Measurements from ENCODE around the gene GPX8. TPM values are rescaled to one million over a fixed set of nuclear protein-coding genes. Genes with fewer than 3 reads are reported as not detected.

GPX8 gene, protein sequence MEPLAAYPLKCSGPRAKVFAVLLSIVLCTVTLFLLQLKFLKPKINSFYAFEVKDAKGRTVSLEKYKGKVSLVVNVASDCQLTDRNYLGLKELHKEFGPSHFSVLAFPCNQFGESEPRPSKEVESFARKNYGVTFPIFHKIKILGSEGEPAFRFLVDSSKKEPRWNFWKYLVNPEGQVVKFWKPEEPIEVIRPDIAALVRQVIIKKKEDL
- not detected in 2 replicates for total RNA-seq

DNA sequence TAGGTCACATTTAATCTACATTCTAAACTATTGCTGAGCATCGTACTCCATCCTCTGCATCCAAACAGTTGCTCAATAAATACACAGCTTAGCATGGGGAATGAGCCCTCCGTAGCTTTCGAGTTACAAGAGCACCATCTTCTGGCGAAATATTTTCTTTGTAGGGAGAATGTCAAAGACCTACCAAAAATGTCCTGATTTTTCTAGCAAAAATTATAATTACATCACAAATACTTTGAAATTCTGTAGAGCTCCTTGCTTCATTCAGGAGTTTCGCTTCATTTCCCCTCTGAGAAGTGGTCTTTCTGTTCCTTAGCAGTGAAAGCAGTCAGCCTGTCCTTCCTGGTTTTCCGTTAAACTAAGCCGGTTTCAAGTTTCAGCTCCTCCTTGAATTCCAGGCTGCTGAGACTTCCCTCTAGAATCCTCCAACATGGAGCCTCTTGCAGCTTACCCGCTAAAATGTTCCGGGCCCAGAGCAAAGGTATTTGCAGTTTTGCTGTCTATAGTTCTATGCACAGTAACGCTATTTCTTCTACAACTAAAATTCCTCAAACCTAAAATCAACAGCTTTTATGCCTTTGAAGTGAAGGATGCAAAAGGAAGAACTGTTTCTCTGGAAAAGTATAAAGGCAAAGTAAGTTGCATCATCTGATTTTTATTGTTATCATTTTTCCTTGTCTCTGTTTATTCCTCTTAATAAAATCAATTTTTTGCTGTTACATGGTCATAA lies at the start of gene GPX8:
Gene GPX8, plus strand, starts transcription at position 409 of the 730 bp plus-strand sequence. Its CDS starts 22 bp downstream, at position 431.
- Mint-ChIP-seq H3K9me3 (peaks cover 2% of the 10 kb centered on the region), H3K4me1 (peaks cover 4% of the 10 kb centered on the region), H3K27me3 (peaks cover 41% of the 10 kb centered on the region), H3K27ac (no peak within 1 kb of the TSS), H3K4me3 (no peak within 1 kb of the TSS), H3K36me3 (ENCODE audit: low read depth) (no peaks in the 10 kb centered on the region)
- ChIA-PET CTCF (interaction anchor here (0.6 to 1.5 kb wide), 4 partner anchors 11 to 643 kb away, joined by 3 to 7 read pairs (median 4); partner anchors contain the start of gene SNX18), POLR2A (no interaction called here)
- intact Hi-C loops (cut with micrococcal nuclease): no loop called here
- TF ChIP-seq, protein P1, sequence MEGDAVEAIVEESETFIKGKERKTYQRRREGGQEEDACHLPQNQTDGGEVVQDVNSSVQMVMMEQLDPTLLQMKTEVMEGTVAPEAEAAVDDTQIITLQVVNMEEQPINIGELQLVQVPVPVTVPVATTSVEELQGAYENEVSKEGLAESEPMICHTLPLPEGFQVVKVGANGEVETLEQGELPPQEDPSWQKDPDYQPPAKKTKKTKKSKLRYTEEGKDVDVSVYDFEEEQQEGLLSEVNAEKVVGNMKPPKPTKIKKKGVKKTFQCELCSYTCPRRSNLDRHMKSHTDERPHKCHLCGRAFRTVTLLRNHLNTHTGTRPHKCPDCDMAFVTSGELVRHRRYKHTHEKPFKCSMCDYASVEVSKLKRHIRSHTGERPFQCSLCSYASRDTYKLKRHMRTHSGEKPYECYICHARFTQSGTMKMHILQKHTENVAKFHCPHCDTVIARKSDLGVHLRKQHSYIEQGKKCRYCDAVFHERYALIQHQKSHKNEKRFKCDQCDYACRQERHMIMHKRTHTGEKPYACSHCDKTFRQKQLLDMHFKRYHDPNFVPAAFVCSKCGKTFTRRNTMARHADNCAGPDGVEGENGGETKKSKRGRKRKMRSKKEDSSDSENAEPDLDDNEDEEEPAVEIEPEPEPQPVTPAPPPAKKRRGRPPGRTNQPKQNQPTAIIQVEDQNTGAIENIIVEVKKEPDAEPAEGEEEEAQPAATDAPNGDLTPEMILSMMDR (IDR thresholded peaks at IDR 0.05): no peak
- ATAC-seq (ENCODE audit: low read depth): no peak
- DNase-seq: no peak

DNA sequence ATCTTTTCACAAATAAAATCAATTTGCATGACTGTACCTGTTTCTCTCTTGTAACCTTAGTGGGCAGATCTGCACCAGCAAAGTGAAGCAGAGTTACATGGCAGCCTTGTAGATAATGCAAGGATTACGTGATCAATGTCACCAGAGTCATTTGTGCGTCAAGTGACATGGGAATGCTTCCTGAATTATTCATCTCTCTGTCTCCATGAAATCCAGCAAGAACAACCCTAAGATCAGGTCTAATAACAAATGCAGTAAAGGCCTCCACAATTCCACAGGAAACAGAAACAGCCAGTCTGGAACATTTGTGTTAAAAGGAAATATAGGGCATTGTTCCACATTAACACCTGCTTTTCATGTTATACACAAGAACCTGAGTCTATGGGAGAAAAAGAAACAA lies 49.8 kb upstream of the GPX8 start:
- Mint-ChIP-seq H3K27ac (no peak overlapping the region), H3K4me1 (no peaks in the 10 kb centered on the region), H3K27me3 (peaks cover 10% of the 10 kb centered on the region), H3K9me3 (no peaks in the 10 kb centered on the region), H3K4me3 (no peak overlapping the region), H3K36me3 (ENCODE audit: low read depth) (no peaks in the 10 kb centered on the region)
- ChIA-PET CTCF (no interaction called here), POLR2A (no interaction called here)
- TF ChIP-seq, protein P1 (IDR thresholded peaks at IDR 0.05): no peak
- ATAC-seq (ENCODE audit: low read depth) (no peak), DNase-seq (no peak)
- intact Hi-C loops (cut with micrococcal nuclease): no loop called here

DNA sequence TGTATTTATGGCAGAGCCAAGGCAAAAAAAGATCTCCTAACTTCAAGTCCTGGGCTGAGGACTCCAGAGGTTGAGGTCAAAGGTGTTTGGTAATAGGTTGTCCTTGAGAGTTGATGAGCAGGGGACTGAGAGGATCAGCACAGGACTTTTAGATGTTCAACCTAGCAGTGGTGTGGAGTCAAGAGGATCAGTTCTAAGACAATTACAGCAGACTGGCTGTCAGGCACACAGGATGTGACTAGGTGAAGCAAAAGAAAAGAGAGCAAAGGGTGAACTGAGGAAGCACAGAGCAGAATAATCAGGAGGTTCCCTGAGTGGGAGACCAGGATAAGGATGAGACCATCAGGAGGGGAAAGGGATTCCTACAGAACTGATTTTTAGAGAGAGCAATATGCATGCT lies 46.6 kb upstream of the GPX8 start:
- ChIA-PET CTCF (no interaction called here), POLR2A (no interaction called here)
- no peak for ATAC-seq (ENCODE audit: low read depth)
- no peak overlapping the region for H3K27ac Mint-ChIP-seq
- no peaks in the 10 kb centered on the region for H3K4me1 Mint-ChIP-seq
- no peaks in the 10 kb centered on the region for H3K36me3 Mint-ChIP-seq (ENCODE audit: low read depth)
- no peaks in the 10 kb centered on the region for H3K9me3 Mint-ChIP-seq
- no peak for DNase-seq
- no peak overlapping the region for H3K4me3 Mint-ChIP-seq
- intact Hi-C loops (cut with micrococcal nuclease): no loop called here
- peaks cover 15% of the 10 kb centered on the region for H3K27me3 Mint-ChIP-seq
- TF ChIP-seq, protein P1 (IDR thresholded peaks at IDR 0.05): no peak

DNA sequence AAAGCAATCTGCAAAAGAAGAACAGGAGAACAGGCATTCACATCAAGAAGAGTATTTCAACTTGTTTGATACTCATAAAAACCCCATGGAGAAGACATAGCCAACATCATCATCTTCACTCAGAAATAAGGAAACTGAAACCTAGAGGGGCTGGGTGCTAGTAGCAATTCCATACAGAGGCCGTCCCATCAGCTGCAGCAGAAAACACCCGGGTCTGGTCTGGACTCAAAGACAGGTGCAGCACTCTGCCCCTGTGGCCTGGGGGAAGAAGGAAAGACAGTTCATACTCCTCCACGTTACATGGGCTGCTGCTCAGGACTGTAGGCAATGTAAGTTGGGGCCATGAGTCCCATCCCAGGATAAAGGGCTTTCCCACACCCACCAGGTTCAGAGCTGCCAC lies 45.9 kb upstream of the GPX8 start:
- no peaks in the 10 kb centered on the region for H3K36me3 Mint-ChIP-seq (ENCODE audit: low read depth)
- no peaks in the 10 kb centered on the region for H3K4me1 Mint-ChIP-seq
- DNase-seq: no peak
- ATAC-seq (ENCODE audit: low read depth): no peak
- TF ChIP-seq, protein P1 (IDR thresholded peaks at IDR 0.05): no peak
- no peaks in the 10 kb centered on the region for H3K9me3 Mint-ChIP-seq
- no peak overlapping the region for H3K4me3 Mint-ChIP-seq
- POLR2A ChIA-PET: no interaction called here
- H3K27me3 Mint-ChIP-seq: peaks cover 10% of the 10 kb centered on the region
- intact Hi-C loops (cut with micrococcal nuclease): no loop called here
- CTCF ChIA-PET: no interaction called here
- H3K27ac Mint-ChIP-seq: no peak overlapping the region

DNA sequence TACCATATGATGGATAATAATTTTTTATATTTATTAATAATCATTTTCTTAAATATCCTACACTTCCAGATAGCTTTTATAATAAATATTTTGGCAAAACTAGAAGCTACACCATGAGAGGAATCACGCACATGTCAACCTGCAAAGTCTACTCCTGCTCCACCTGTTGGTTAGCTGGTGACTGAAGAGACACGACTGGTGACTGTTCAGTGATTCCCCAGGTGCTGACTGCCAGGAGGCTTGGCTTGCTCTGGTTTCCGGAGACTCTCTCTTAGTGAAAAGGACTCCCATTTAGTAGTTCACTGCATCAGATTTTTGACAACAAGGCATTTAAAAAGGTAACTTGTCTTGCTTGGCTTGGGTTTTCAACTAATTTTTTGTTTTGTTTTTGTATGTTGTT lies 36.6 kb upstream of the GPX8 start:
- H3K27me3 Mint-ChIP-seq: peaks cover 13% of the 10 kb centered on the region
- no peak overlapping the region for H3K27ac Mint-ChIP-seq
- intact Hi-C loops (cut with micrococcal nuclease): no loop called here
- ChIA-PET CTCF (no interaction called here), POLR2A (no interaction called here)
- DNase-seq (no peak), ATAC-seq (ENCODE audit: low read depth) (no peak)
- no peaks in the 10 kb centered on the region for H3K9me3 Mint-ChIP-seq
- H3K4me3 Mint-ChIP-seq: no peak overlapping the region
- TF ChIP-seq, protein P1 (IDR thresholded peaks at IDR 0.05): no peak
- no peaks in the 10 kb centered on the region for H3K4me1 Mint-ChIP-seq
- H3K36me3 Mint-ChIP-seq (ENCODE audit: low read depth): no peaks in the 10 kb centered on the region

Measured in activated B cell treated with CpG ODN at 0.5 μM for 24 hours (primary cell).